Activated T-helper 1 cell treated with anti-CD3 and anti-CD28 coated beads, Interleukin-12 subunit alpha, Interleukin-12 subunit beta, Interleukin-2, Interleukin-4 antibody, amounts not matched to agents 30 ng/mL and 10 ng/mL and 1 ng/mL, durations not matched to agents 14 hours and 24 hours and 36 hours (primary cell): Measurements from ENCODE around the gene RANBP3L. TPM values are rescaled to one million over a fixed set of nuclear protein-coding genes. Genes with fewer than 3 reads are reported as not detected.

ENCODE experiments used
- DNase-seq: peaks from one replicate; pipeline ENCODE4 v3.0.0; 2021; ENCODE audit warnings: low spot score
- H3K27ac Mint-ChIP-seq: one replicate; pipeline ENCODE4 v1.8.0; 2021; ENCODE audit warnings: mild to moderate bottlenecking, mixed read lengths
- H3K27me3 Mint-ChIP-seq: one replicate; pipeline ENCODE4 v1.8.0; 2022; ENCODE audit warnings: mild to moderate bottlenecking, moderate library complexity, mixed read lengths; ENCODE audit not compliant: insufficient read depth
- H3K36me3 Mint-ChIP-seq: one replicate; pipeline ENCODE4 v1.8.0; 2021; ENCODE audit warnings: low read depth, mixed read lengths
- H3K4me1 Mint-ChIP-seq: one replicate; pipeline ENCODE4 v1.8.0; 2021; ENCODE audit warnings: low read depth, mixed read lengths
- H3K4me3 Mint-ChIP-seq: one replicate; pipeline ENCODE4 v1.8.0; 2021; ENCODE audit warnings: mild to moderate bottlenecking, moderate library complexity, mixed read lengths
- H3K9me3 Mint-ChIP-seq: one replicate; pipeline ENCODE4 v1.8.0; 2021; ENCODE audit warnings: mixed read lengths
- intact Hi-C: fragments of 100-400 bp; cut with micrococcal nuclease; formaldehyde crosslinking; loops from one replicate; pipeline ENCODE4 v1.15.1; 2024
- total RNA-seq: library from RNA; stranded (reverse); gene quantifications from 2 replicates; pipeline ENCODE4 v1.2.3, GENCODE V29; 2022

RANBP3L gene
- total RNA-seq, 1 donor from 2014 or later: not detected

- Mint-ChIP-seq H3K27ac (no peak overlapping the region), H3K27me3 (peaks cover 7% of the 10 kb centered on the region), H3K36me3 (no peaks in the 10 kb centered on the region), H3K4me3 (no peak overlapping the region), H3K9me3 (no peaks in the 10 kb centered on the region), H3K4me1 (no peaks in the 10 kb centered on the region)
- DNase-seq: no peak
- intact Hi-C loops: no loop called here
Measured at GRCh38 chr5:36276864-36277263, 24.8 kb downstream of the RANBP3L start.

DNA sequence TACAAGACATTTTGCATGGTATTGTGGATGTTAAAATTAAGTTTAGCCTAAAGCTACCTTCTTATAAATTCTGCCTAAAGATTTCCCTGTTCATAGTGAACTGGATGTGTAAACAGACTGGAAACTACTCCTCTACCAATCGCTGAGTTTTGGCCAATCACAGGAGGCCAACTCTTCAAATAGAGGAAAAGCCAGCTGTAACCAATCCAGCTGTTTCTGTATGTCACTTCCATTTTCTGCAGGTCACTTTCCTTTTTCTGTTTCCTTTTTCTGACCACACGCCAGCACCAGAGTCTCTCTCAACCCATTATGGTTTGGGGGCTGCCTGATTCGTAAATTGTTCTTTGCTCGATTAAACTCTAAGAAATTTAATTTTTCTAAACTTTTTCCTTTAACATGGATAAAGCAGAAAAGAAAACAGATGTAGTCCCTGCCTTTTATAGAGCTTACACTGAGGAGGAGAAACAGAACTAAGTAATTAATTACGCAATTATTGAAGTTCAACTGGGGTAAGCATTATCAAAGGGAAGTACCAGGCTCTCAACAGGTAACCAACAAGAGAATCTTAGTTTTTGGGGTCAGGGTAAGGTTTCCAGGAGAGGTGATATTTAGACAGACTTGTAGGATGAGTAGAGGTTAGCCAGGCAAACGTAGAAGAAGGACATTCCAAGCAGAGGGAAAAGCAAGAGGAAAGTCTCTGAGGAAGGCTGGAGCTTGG lies 27.7 kb downstream of the RANBP3L start:
- no peaks in the 10 kb centered on the region for H3K36me3 Mint-ChIP-seq
- no peaks in the 10 kb centered on the region for H3K9me3 Mint-ChIP-seq
- H3K27me3 Mint-ChIP-seq: peaks cover 4% of the 10 kb centered on the region
- no peak overlapping the region for H3K4me3 Mint-ChIP-seq
- no peak for DNase-seq
- H3K27ac Mint-ChIP-seq: no peak overlapping the region
- H3K4me1 Mint-ChIP-seq: no peaks in the 10 kb centered on the region
- intact Hi-C loops: no loop called here

DNA sequence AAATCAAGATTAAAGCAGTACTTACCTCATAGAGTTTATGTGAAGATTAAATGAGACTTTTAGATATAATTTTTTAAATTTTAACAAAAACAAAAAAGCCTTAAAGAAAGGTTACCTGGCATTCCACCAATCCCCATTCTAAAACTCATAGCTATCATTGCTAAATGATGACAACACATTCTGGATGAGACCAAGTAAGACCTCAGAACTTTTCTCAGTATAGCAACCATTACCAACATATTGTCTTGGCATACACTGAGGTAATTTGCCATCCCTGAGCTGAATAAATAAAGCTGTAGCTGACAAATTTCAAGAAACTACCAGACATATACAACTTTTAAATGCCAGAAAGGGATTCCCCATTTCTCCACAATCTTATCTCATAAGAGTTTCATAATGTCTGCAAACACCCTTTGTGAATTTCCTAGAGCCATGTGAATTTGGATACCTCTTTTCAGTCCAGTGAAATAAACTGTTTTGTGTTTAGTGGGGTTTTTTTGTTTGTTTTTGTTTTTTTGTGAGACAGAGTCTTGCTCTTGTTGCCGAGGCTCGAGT lies 29.5 kb downstream of the RANBP3L start:
- intact Hi-C loops: no loop called here
- no peak for DNase-seq
- H3K9me3 Mint-ChIP-seq: no peaks in the 10 kb centered on the region
- no peak overlapping the region for H3K27ac Mint-ChIP-seq
- no peaks in the 10 kb centered on the region for H3K4me1 Mint-ChIP-seq
- H3K27me3 Mint-ChIP-seq: peaks cover 2% of the 10 kb centered on the region
- H3K36me3 Mint-ChIP-seq: no peaks in the 10 kb centered on the region
- H3K4me3 Mint-ChIP-seq: no peak overlapping the region

DNA sequence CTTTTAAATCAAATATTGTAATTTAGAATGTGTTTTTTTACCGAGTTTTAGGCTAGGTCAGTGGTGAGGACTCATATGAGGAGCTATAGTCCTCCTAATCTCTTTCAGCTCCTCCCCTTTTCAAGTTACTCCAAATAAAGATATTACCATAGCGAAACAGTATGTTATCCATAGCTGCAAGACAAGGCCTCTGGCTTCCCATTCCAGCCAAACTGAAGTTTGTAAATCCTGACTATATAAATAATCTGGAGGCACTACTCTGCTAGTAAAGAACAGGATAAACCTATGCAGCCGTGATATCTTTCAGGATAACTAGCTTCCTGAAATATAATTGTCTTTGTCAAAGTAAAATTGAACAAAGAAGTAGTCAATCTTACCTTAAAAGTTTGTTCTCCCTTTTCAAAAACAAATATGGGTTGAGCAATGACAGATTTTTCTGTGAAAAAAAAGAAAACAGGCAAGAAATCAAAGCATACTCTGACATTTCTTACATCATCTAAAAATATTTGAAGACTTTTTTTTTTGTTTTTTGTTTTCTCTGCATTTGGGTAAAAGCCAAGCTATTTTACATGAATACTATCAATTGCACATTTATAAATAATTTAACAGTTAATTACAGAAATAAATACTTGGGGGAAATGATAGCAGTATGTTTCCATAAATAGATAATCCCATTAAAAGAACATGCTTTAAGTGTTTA lies 30.7 kb downstream of the RANBP3L start:
- Mint-ChIP-seq H3K4me1 (no peaks in the 10 kb centered on the region), H3K27ac (no peak overlapping the region), H3K36me3 (no peaks in the 10 kb centered on the region), H3K9me3 (no peaks in the 10 kb centered on the region), H3K4me3 (no peak overlapping the region), H3K27me3 (peaks cover 2% of the 10 kb centered on the region)
- intact Hi-C loops: no loop called here
- no peak for DNase-seq

DNA sequence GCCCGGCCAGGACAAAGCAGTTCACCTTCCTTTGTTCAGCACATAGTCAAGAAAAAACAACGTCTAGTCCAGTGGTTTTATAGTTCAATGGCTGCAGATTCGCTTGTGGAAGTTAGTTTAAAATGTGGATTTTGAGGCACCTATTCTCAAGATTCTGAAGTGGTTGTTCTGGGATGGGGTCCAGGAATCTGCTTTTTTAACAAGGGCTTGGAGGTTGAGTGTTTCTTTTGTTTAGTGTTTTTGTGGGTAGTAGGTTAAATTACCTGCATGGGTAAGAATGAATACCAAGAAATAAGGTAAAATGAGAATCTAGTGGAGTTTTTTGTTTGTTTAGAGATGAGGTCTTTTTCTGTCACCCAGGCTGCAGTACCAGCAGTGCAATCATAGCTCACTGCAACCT lies 31.5 kb downstream of the RANBP3L start:
- Mint-ChIP-seq H3K4me1 (no peaks in the 10 kb centered on the region), H3K36me3 (no peaks in the 10 kb centered on the region), H3K4me3 (no peak overlapping the region), H3K27ac (no peak overlapping the region), H3K9me3 (no peaks in the 10 kb centered on the region), H3K27me3 (peaks cover 4% of the 10 kb centered on the region)
- DNase-seq: no peak
- intact Hi-C loops: no loop called here

DNA sequence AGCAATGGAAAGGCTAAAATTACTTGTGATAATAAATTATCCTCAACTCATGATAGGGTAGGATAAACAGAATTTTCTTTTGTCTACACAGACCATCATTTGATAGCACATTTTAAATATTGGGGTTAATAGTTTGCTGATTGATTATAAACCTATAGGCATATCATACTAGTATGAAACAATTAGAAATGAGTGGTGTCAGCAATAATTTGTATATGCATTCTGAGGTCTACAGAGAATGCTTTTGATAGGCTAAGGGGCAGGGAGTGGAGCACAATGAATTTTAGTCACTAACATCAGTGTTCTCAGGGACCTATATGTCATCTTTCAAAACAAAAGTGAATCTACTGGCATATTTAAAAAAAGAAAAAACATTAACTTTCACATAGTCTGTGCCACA lies 32.2 kb downstream of the RANBP3L start:
- Mint-ChIP-seq H3K27me3 (peaks cover 4% of the 10 kb centered on the region), H3K27ac (no peak overlapping the region), H3K9me3 (no peaks in the 10 kb centered on the region), H3K4me3 (no peak overlapping the region), H3K4me1 (no peaks in the 10 kb centered on the region), H3K36me3 (no peaks in the 10 kb centered on the region)
- DNase-seq: no peak
- intact Hi-C loops: no loop called here

- no peak overlapping the region for H3K27ac Mint-ChIP-seq
- H3K36me3 Mint-ChIP-seq: no peaks in the 10 kb centered on the region
- peaks cover 5% of the 10 kb centered on the region for H3K27me3 Mint-ChIP-seq
- no peak for DNase-seq
- no peak overlapping the region for H3K4me3 Mint-ChIP-seq
- H3K9me3 Mint-ChIP-seq: no peaks in the 10 kb centered on the region
- intact Hi-C loops: no loop called here
- H3K4me1 Mint-ChIP-seq: no peaks in the 10 kb centered on the region
Measured at GRCh38 chr5:36267905-36268304, 33.8 kb downstream of the RANBP3L start.

DNA sequence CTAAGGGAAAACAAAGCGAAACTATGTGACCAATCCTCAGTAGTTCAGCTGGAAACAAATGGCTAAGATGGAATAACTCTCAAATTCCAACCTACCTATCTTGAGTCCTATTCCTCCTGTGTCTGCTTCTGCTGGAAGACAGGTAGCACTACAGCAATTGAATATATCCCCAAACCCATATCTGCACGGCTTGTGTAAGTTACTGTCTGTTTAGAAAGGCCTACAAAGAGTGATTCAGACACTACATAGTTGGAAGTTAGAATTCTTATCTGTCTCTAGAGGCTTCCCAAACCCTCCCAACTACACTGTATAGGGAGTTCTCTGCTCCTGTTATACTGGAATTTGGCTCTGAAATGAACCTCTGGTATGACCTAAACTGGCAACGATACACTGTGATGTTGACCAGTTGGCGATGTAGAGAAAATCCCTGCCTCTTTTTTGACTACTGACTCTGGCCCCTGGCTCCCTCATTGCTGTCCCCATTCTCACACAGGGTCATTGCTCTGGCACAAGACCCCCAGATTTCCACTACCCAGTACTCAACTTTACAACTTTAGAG lies 37.4 kb downstream of the RANBP3L start:
- H3K36me3 Mint-ChIP-seq: no peaks in the 10 kb centered on the region
- H3K9me3 Mint-ChIP-seq: no peaks in the 10 kb centered on the region
- no peak overlapping the region for H3K4me3 Mint-ChIP-seq
- no peaks in the 10 kb centered on the region for H3K4me1 Mint-ChIP-seq
- no peak for DNase-seq
- no peak overlapping the region for H3K27ac Mint-ChIP-seq
- H3K27me3 Mint-ChIP-seq: peaks cover 22% of the 10 kb centered on the region
- intact Hi-C loops: loop anchor here (1.0 kb wide), 1 partner anchor 134 kb away; no protein-coding TSS in a partner anchor

DNA sequence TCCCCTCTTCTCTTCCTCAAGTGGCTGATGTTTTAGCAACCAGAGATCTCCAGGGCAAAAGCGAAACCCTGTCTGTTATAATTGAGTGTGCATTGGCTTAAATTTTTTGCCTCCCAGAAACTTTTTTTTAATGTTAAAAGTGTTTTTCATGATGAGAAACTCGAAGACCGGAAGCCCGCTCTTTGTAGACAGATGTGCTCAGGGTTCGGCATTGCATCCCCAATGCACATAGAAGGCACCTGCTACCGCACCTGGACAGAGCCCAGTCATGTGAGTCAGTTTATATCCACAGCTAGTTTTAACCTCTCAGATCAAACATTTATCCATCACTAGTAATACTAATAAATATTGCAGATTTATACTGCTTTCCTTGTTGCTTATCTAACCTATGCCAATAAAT lies 40.5 kb downstream of the RANBP3L start:
- intact Hi-C loops: no loop called here
- H3K4me1 Mint-ChIP-seq: no peaks in the 10 kb centered on the region
- H3K27me3 Mint-ChIP-seq: peaks cover 22% of the 10 kb centered on the region
- H3K9me3 Mint-ChIP-seq: no peaks in the 10 kb centered on the region
- no peak overlapping the region for H3K4me3 Mint-ChIP-seq
- no peak for DNase-seq
- H3K36me3 Mint-ChIP-seq: no peaks in the 10 kb centered on the region
- no peak overlapping the region for H3K27ac Mint-ChIP-seq

- H3K4me1 Mint-ChIP-seq: no peaks in the 10 kb centered on the region
- intact Hi-C loops: no loop called here
- H3K4me3 Mint-ChIP-seq: no peak overlapping the region
- H3K9me3 Mint-ChIP-seq: no peaks in the 10 kb centered on the region
- no peak for DNase-seq
- peaks cover 24% of the 10 kb centered on the region for H3K27me3 Mint-ChIP-seq
- H3K36me3 Mint-ChIP-seq: no peaks in the 10 kb centered on the region
- H3K27ac Mint-ChIP-seq: no peak overlapping the region
Measured at GRCh38 chr5:36253575-36253974, 48.1 kb downstream of the RANBP3L start.

DNA sequence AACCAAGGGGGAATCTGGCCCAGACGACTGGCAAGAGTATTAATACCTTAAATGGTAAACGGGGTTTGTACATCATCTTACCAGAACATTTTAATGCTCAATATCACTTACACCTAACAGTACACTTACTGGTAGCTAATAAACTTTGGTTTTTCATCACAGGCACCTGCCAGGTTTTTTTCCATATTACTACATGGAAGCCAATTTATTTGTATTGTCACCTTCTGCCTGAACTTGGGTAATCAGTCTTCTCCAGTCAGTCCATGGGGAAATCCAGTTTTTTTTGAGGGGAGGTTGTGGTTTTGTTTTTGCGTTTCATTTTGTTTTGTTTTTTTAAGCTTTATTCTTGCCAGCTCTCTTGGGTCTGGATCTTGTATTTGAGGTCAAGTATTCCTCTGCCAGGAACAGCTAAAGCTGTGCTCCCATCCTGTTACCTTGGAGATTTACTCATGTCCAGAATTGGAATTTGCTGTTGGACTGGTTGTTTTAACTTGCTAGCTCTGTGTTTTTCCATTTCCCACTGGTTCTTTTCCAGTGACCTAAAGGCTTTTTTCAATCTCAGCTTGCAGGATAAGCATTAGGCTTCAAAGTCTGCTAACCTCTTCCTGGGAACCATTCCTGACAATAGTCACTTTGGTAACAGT lies 48.9 kb downstream of the RANBP3L start:
- Mint-ChIP-seq H3K9me3 (no peaks in the 10 kb centered on the region), H3K27me3 (peaks cover 27% of the 10 kb centered on the region), H3K36me3 (no peaks in the 10 kb centered on the region), H3K27ac (no peak overlapping the region), H3K4me3 (no peak overlapping the region), H3K4me1 (no peaks in the 10 kb centered on the region)
- intact Hi-C loops: no loop called here
- DNase-seq: no peak

- intact Hi-C loops: no loop called here
- Mint-ChIP-seq H3K4me3 (no peak overlapping the region), H3K9me3 (no peaks in the 10 kb centered on the region), H3K4me1 (no peaks in the 10 kb centered on the region), H3K27me3 (peaks cover 36% of the 10 kb centered on the region), H3K27ac (no peak overlapping the region), H3K36me3 (no peaks in the 10 kb centered on the region)
- DNase-seq: no peak
Measured at GRCh38 chr5:36251218-36251617, 50.5 kb downstream of the RANBP3L start.

DNA sequence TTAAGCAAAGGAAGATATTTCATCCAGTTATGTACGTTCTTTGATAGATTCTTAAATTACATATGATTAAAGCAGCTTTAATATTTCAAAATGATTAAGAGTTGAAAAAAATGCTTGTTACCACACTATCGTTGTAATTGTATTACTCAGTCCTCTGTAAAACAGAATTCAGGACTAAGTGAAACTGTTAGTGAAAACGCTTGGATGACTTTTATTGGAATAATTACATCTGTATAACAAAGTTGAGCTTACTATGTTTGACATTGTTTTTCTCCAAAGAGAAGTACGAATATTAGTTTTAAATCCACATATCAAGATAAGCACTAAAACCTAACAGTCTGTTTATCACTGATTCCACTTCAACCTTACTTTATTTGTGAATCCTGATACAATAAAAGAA lies 51.3 kb downstream of the RANBP3L start:
- Mint-ChIP-seq H3K4me3 (no peak overlapping the region), H3K9me3 (no peaks in the 10 kb centered on the region), H3K27ac (no peak overlapping the region), H3K27me3 (peaks cover 33% of the 10 kb centered on the region), H3K36me3 (no peaks in the 10 kb centered on the region), H3K4me1 (no peaks in the 10 kb centered on the region)
- DNase-seq: no peak
- intact Hi-C loops: no loop called here
